ENCODE measurements around the gene GPR153. TPM values are rescaled to one million over a fixed set of nuclear protein-coding genes. Genes with fewer than 3 reads are reported as not detected.

GPR153 gene
- polyA plus RNA-seq, 1 donor from 2014 or later, result 26.9 TPM

DNA sequence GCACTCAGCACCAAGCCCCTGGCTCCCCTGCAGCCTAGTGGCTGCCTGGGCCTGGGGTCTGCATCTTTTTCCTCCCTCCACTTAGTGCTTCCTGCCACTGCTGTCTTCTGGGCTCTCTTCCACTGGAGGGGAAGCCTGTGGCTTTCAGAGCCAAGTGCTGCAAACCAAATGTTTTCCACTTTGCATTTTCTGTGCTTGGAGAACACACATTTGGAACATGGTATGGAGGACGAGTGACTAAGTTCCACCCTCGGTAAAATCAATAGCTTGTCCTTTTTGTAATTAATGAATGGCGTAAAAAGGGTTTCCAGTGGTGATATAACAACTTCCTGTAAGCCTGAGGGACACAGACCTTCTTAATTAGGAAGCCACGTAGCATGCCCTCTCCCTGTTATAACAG, 10.1 kb upstream of the GPR153 start:
- Histone ChIP-seq H3K79me2 (replicated peaks; ENCODE audit: insufficient read depth, low read length) (no peaks in the 10 kb centered on the region), H3K9ac (ENCODE audit: low read length) (no peak overlapping the region), H3K9me2 (ENCODE audit: insufficient read depth, low read length) (no peaks in the 10 kb centered on the region), H3K27me3 (ENCODE audit: insufficient read depth, low read depth, low read length) (no peaks in the 10 kb centered on the region), H3K36me3 (ENCODE audit: insufficient read depth, low read length) (no peaks in the 10 kb centered on the region), H3K27ac (ENCODE audit: low read length) (no peak overlapping the region), H3K9me3 (ENCODE audit: low read length) (no peaks in the 10 kb centered on the region), H2AFZ (ENCODE audit: low read depth, low read length) (no peak overlapping the region), H3F3A (ENCODE audit: insufficient read depth, low read length, poor library complexity, severe bottlenecking) (no peaks in the 10 kb centered on the region), H3K4me3 (ENCODE audit: low read length) (no peak overlapping the region), H4K20me1 (ENCODE audit: insufficient read depth) (no peaks in the 10 kb centered on the region), H3K4me2 (ENCODE audit: low read length) (no peak overlapping the region)
- TF ChIP-seq SMC3 (conservative IDR thresholded peaks at IDR 0.05; ENCODE audit: poor library complexity) (no peak), TAF1 (IDR thresholded peaks at IDR 0.05; ENCODE audit: low read depth) (no peak), EP300 (conservative IDR thresholded peaks at IDR 0.05; ENCODE audit: poor library complexity, severe bottlenecking) (no peak), POLR2AphosphoS5 (IDR thresholded peaks at IDR 0.05) (no peak)
- TF ChIP-seq, protein P1, sequence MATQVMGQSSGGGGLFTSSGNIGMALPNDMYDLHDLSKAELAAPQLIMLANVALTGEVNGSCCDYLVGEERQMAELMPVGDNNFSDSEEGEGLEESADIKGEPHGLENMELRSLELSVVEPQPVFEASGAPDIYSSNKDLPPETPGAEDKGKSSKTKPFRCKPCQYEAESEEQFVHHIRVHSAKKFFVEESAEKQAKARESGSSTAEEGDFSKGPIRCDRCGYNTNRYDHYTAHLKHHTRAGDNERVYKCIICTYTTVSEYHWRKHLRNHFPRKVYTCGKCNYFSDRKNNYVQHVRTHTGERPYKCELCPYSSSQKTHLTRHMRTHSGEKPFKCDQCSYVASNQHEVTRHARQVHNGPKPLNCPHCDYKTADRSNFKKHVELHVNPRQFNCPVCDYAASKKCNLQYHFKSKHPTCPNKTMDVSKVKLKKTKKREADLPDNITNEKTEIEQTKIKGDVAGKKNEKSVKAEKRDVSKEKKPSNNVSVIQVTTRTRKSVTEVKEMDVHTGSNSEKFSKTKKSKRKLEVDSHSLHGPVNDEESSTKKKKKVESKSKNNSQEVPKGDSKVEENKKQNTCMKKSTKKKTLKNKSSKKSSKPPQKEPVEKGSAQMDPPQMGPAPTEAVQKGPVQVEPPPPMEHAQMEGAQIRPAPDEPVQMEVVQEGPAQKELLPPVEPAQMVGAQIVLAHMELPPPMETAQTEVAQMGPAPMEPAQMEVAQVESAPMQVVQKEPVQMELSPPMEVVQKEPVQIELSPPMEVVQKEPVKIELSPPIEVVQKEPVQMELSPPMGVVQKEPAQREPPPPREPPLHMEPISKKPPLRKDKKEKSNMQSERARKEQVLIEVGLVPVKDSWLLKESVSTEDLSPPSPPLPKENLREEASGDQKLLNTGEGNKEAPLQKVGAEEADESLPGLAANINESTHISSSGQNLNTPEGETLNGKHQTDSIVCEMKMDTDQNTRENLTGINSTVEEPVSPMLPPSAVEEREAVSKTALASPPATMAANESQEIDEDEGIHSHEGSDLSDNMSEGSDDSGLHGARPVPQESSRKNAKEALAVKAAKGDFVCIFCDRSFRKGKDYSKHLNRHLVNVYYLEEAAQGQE (IDR thresholded peaks at IDR 0.05; ENCODE audit: borderline replicate concordance), result no peak

DNA sequence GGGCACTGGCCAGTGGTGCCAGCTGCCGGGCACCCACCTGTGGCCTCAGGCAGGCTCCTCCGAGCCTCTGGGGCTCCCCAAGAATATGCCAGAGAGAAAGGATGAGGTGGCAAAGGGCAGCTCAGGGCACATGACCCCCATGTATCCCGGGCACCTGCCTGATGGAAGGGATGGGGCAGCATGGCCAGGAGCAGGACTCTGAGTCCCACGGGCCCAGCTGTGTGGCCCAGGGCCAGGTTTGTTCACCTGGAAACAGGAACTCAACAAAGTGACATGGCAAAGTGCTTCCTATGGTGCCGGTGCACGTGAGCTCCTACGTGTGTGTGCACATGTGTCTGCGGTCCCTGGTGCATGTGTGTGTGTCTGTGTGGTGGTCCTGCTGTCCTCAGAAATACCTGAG, 9.5 kb upstream of the GPR153 start:
- Histone ChIP-seq H3K36me3 (ENCODE audit: insufficient read depth, low read length) (no peaks in the 10 kb centered on the region), H3K4me2 (ENCODE audit: low read length) (no peak overlapping the region), H3K27ac (ENCODE audit: low read length) (no peak overlapping the region), H3K9ac (ENCODE audit: low read length) (no peak overlapping the region), H3F3A (ENCODE audit: insufficient read depth, low read length, poor library complexity, severe bottlenecking) (no peaks in the 10 kb centered on the region), H4K20me1 (ENCODE audit: insufficient read depth) (no peaks in the 10 kb centered on the region), H3K9me2 (ENCODE audit: insufficient read depth, low read length) (no peaks in the 10 kb centered on the region), H3K9me3 (ENCODE audit: low read length) (no peaks in the 10 kb centered on the region), H2AFZ (ENCODE audit: low read depth, low read length) (no peak overlapping the region), H3K27me3 (ENCODE audit: insufficient read depth, low read depth, low read length) (no peaks in the 10 kb centered on the region), H3K4me3 (ENCODE audit: low read length) (no peak overlapping the region), H3K79me2 (replicated peaks; ENCODE audit: insufficient read depth, low read length) (no peaks in the 10 kb centered on the region)
- TF ChIP-seq RAD21 (conservative IDR thresholded peaks at IDR 0.05) (no peak), SMC3 (conservative IDR thresholded peaks at IDR 0.05; ENCODE audit: poor library complexity) (no peak), EP300 (conservative IDR thresholded peaks at IDR 0.05; ENCODE audit: poor library complexity, severe bottlenecking) (no peak), POLR2AphosphoS5 (IDR thresholded peaks at IDR 0.05) (no peak), TAF1 (IDR thresholded peaks at IDR 0.05; ENCODE audit: low read depth) (no peak), EZH2 (IDR thresholded peaks at IDR 0.05; ENCODE audit: borderline replicate concordance, insufficient read depth, low read length, poor library complexity, severe bottlenecking) (no peak), MXI1 (conservative IDR thresholded peaks at IDR 0.05; ENCODE audit: poor library complexity, severe bottlenecking) (no peak)
- TF ChIP-seq, protein P2, sequence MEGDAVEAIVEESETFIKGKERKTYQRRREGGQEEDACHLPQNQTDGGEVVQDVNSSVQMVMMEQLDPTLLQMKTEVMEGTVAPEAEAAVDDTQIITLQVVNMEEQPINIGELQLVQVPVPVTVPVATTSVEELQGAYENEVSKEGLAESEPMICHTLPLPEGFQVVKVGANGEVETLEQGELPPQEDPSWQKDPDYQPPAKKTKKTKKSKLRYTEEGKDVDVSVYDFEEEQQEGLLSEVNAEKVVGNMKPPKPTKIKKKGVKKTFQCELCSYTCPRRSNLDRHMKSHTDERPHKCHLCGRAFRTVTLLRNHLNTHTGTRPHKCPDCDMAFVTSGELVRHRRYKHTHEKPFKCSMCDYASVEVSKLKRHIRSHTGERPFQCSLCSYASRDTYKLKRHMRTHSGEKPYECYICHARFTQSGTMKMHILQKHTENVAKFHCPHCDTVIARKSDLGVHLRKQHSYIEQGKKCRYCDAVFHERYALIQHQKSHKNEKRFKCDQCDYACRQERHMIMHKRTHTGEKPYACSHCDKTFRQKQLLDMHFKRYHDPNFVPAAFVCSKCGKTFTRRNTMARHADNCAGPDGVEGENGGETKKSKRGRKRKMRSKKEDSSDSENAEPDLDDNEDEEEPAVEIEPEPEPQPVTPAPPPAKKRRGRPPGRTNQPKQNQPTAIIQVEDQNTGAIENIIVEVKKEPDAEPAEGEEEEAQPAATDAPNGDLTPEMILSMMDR (IDR thresholded peaks at IDR 0.05; ENCODE audit: poor library complexity, severe bottlenecking), result no peak
- TF ChIP-seq, protein P1 (IDR thresholded peaks at IDR 0.05; ENCODE audit: borderline replicate concordance), result no peak

All from neural cell (in vitro differentiated cells).